ENCODE results near the gene GRM5.
"Not testable (repeated sequence)": the region's sequence is repeated elsewhere in the genome, so short reads cannot be mapped to it uniquely, and the experiment has no call there.

GRM5 gene

GRCh38 chr11:88541006-88541405 is 524.8 kb downstream of the GRM5 start:
- DNase-seq (ENCODE audit: low spot score) = no peak

GRCh38 chr11:88538098-88538497 is 527.7 kb downstream of the GRM5 start:
- no peak for DNase-seq (ENCODE audit: low spot score)

GRCh38 chr11:88537613-88538012 is 528.2 kb downstream of the GRM5 start:
- no peak for DNase-seq (ENCODE audit: low spot score)

- DNase-seq (ENCODE audit: low spot score) = no peak
Observed at GRCh38 chr11:88536616-88537265, 529.0 kb downstream of the GRM5 start.

GRCh38 chr11:88535916-88536547 is 529.8 kb downstream of the GRM5 start:
- no peak for DNase-seq (ENCODE audit: low spot score)

- no peak for DNase-seq (ENCODE audit: low spot score)
Observed at GRCh38 chr11:88535266-88535665, 530.5 kb downstream of the GRM5 start.

GRCh38 chr11:88534706-88535105 is 531.1 kb downstream of the GRM5 start:
- DNase-seq (ENCODE audit: low spot score) = not testable (repeated sequence)

- no peak for DNase-seq (ENCODE audit: low spot score)
Observed at GRCh38 chr11:88534185-88534584, 531.6 kb downstream of the GRM5 start.

GRCh38 chr11:88533001-88533400 is 532.8 kb downstream of the GRM5 start:
- no peak for DNase-seq (ENCODE audit: low spot score)

- DNase-seq (ENCODE audit: low spot score) = no peak
Observed at GRCh38 chr11:88531831-88532230, 534.0 kb downstream of the GRM5 start.

GRCh38 chr11:88529426-88529825 is 536.4 kb downstream of the GRM5 start:
- DNase-seq (ENCODE audit: low spot score) = no peak

GRCh38 chr11:88523386-88524071 is 542.3 kb downstream of the GRM5 start:
- DNase-seq (ENCODE audit: low spot score) = no peak

GRCh38 chr11:88522624-88523385 is 543.0 kb downstream of the GRM5 start:
- DNase-seq (ENCODE audit: low spot score) = no peak

- DNase-seq (ENCODE audit: low spot score) = no peak
Observed at GRCh38 chr11:88521799-88522201, 544.0 kb downstream of the GRM5 start.

GRCh38 chr11:88521399-88521798 is 544.4 kb downstream of the GRM5 start:
- DNase-seq (ENCODE audit: low spot score) = no peak

GRCh38 chr11:88520391-88520790 is 545.4 kb downstream of the GRM5 start:
- DNase-seq (ENCODE audit: low spot score) = no peak

GRCh38 chr11:88515002-88515401 is 550.8 kb downstream of the GRM5 start:
- DNase-seq (ENCODE audit: low spot score) = no peak

GRCh38 chr11:88511006-88511405 is 554.8 kb downstream of the GRM5 start:
- DNase-seq (ENCODE audit: low spot score) = no peak

- DNase-seq (ENCODE audit: low spot score) = no peak
Observed at GRCh38 chr11:88508759-88509581, 556.8 kb downstream of the GRM5 start.

GRCh38 chr11:88508418-88508758 is 557.4 kb downstream of the GRM5 start:
- DNase-seq (ENCODE audit: low spot score) = no peak

GRCh38 chr11:88507771-88508417 is 557.9 kb downstream of the GRM5 start:
- DNase-seq (ENCODE audit: low spot score) = no peak
